Ascending aorta (tissue), 2 donors: ENCODE results near the gene CARS1. TPM values are rescaled to one million over a fixed set of nuclear protein-coding genes. Genes with fewer than 3 reads are reported as not detected.

ENCODE experiments used
- DNase-seq, 2 donors: peaks; one replicate each; pipeline ENCODE4 v3.0.0-alpha.2; 2019; ENCODE audit warnings: low spot score in 2 of 2
- H3K27ac ChIP-seq, 2 donors: fragments of 200-600 bp; sonication (generic); one replicate each; pipeline ENCODE4 v1.5.1; 2016 to 2017; ENCODE audit warnings: mild to moderate bottlenecking in 1 of 2
- H3K27me3 ChIP-seq: fragments of 200-600 bp; sonication (generic); one replicate; pipeline ENCODE4 v1.5.1; 2017
- H3K36me3 ChIP-seq, 2 donors: fragments of 200-600 bp; sonication (generic); one replicate each; pipeline ENCODE4 v1.5.1; 2016
- H3K4me1 ChIP-seq, 2 donors: fragments of 200-600 bp; sonication (generic); one replicate each; pipeline ENCODE4 v1.5.1; 2016 to 2017; ENCODE audit warnings: mild to moderate bottlenecking in 1 of 2
- H3K4me3 ChIP-seq, 2 donors: fragments of 200-600 bp; sonication (generic); one replicate each; pipeline ENCODE4 v1.5.1; 2016 to 2017; ENCODE audit warnings: mild to moderate bottlenecking in 1 of 2
- H3K9me3 ChIP-seq, 2 donors: fragments of 200-600 bp; sonication (generic); one replicate each; pipeline ENCODE4 v1.5.1; 2016
- CTCF ChIP-seq, 3 experiments: fragments of 200-600 bp in 2 of 3; fragments of 450-650 bp in 1 of 3; sonication (generic) in 2 of 3; IDR thresholded peaks; one replicate each; pipeline ENCODE4 v1.5.1; 2016 to 2019; ENCODE audit warnings: antibody characterized with exemption in 3 of 3, mild to moderate bottlenecking in 1 of 3, moderate library complexity in 1 of 3
- intact Hi-C: fragments of 100-400 bp; cut with DNase I; formaldehyde crosslinking; loops from one replicate; pipeline ENCODE4 v1.15.1; 2023
- total RNA-seq: library from RNA; depleted of rRNA; stranded (reverse); fragments of >200 nt; gene quantifications from one replicate; pipeline ENCODE4 v1.1.0, GENCODE V29; 2016

CARS1 gene
- total RNA-seq, 1 donor from 2014 or later: 51.4 TPM

GRCh38 chr11:3042496-3043314, 14.5 kb downstream of the CARS1 start:
- peaks cover 30 to 57% of the 10 kb centered on the region in 2 donors for H3K36me3 ChIP-seq
- intact Hi-C loops: loop anchor here (2.0 to 5.0 kb wide), 4 partner anchors 14 to 336 kb away; partner anchors contain the start of genes CARS1, NAP1L4 and ZNF195
- H3K27ac ChIP-seq: peak overlapping the region; percentile 85 to 87
- peak in 1 of 2 donors; percentile 81 for DNase-seq
- peaks cover 4 to 20% of the 10 kb centered on the region in 2 donors for H3K4me1 ChIP-seq
- H3K9me3 ChIP-seq: no peaks in the 10 kb centered on the region
- no peak overlapping the region for H3K4me3 ChIP-seq
- TF ChIP-seq CTCF (IDR thresholded peaks at IDR 0.05): no peak
- no peaks in the 10 kb centered on the region for H3K27me3 ChIP-seq

GRCh38 chr11:3041699-3042441, 15.4 kb downstream of the CARS1 start:
- Histone ChIP-seq H3K27me3 (no peaks in the 10 kb centered on the region), H3K9me3 (no peaks in the 10 kb centered on the region), H3K4me1 (peaks cover 4 to 20% of the 10 kb centered on the region in 2 donors), H3K4me3 (no peak overlapping the region), H3K27ac (peak overlapping the region in 1 of 2 donors; percentile 85), H3K36me3 (peaks cover 36 to 66% of the 10 kb centered on the region in 2 donors)
- no peak for DNase-seq
- TF ChIP-seq CTCF (IDR thresholded peaks at IDR 0.05): no peak
- intact Hi-C loops: loop anchor here (2.0 to 5.0 kb wide), 4 partner anchors 15 to 337 kb away; partner anchors contain the start of genes CARS1, NAP1L4 and ZNF195

GRCh38 chr11:3040881-3041280, 16.3 kb downstream of the CARS1 start:
- DNase-seq: no peak
- TF ChIP-seq CTCF (IDR thresholded peaks at IDR 0.05): no peak
- Histone ChIP-seq H3K4me1 (peaks cover 4 to 20% of the 10 kb centered on the region in 2 donors), H3K4me3 (no peak overlapping the region), H3K9me3 (no peaks in the 10 kb centered on the region), H3K27me3 (no peaks in the 10 kb centered on the region), H3K27ac (no peak overlapping the region), H3K36me3 (peaks cover 46 to 69% of the 10 kb centered on the region in 2 donors)
- intact Hi-C loops: loop anchor here (5.0 kb wide), 2 partner anchors 49 to 121 kb away; partner anchors contain the start of gene NAP1L4

- H3K27ac ChIP-seq: no peak overlapping the region
- H3K27me3 ChIP-seq: no peaks in the 10 kb centered on the region
- TF ChIP-seq CTCF (IDR thresholded peaks at IDR 0.05): no peak
- no peaks in the 10 kb centered on the region for H3K9me3 ChIP-seq
- no peak for DNase-seq
- intact Hi-C loops: loop anchor here (1.0 to 5.0 kb wide), 3 partner anchors 54 to 179 kb away; partner anchors contain the start of gene MRGPRG
- peaks cover 0 to 6% of the 10 kb centered on the region in 2 donors for H3K4me1 ChIP-seq
- H3K4me3 ChIP-seq: no peak overlapping the region
- H3K36me3 ChIP-seq: peaks cover 53 to 76% of the 10 kb centered on the region in 2 donors
These were observed 19.3 kb downstream of the CARS1 start for GRCh38 chr11:3037945-3038271.

- Histone ChIP-seq H3K4me1 (no peaks in the 10 kb centered on the region), H3K27me3 (no peaks in the 10 kb centered on the region), H3K9me3 (no peaks in the 10 kb centered on the region), H3K27ac (no peak overlapping the region), H3K4me3 (no peak overlapping the region), H3K36me3 (peaks cover 59 to 82% of the 10 kb centered on the region in 2 donors)
- peak; percentile 60 to 86 (median 83) for TF ChIP-seq CTCF (IDR thresholded peaks at IDR 0.05)
- intact Hi-C loops: loop anchor here (1.0 to 5.0 kb wide), 3 partner anchors 55 to 180 kb away; partner anchors contain the start of gene MRGPRG
- DNase-seq: peak; percentile 42 to 88
These were observed 19.9 kb downstream of the CARS1 start for GRCh38 chr11:3037040-3037944.
